GM19395 (cell line): ENCODE data around the gene CXCL9.
"Not testable (repeated sequence)": the region's sequence is repeated elsewhere in the genome, so short reads cannot be mapped to it uniquely, and the experiment has no call there.

ENCODE experiments used
- ATAC-seq: cut with Tn5 transposase; IDR thresholded peaks from one replicate; pipeline ENCODE4 v1.9.1; 2021; ENCODE audit warnings: mild to moderate bottlenecking, moderate library complexity; ENCODE audit not compliant: unreplicated experiment

CXCL9 gene

DNA sequence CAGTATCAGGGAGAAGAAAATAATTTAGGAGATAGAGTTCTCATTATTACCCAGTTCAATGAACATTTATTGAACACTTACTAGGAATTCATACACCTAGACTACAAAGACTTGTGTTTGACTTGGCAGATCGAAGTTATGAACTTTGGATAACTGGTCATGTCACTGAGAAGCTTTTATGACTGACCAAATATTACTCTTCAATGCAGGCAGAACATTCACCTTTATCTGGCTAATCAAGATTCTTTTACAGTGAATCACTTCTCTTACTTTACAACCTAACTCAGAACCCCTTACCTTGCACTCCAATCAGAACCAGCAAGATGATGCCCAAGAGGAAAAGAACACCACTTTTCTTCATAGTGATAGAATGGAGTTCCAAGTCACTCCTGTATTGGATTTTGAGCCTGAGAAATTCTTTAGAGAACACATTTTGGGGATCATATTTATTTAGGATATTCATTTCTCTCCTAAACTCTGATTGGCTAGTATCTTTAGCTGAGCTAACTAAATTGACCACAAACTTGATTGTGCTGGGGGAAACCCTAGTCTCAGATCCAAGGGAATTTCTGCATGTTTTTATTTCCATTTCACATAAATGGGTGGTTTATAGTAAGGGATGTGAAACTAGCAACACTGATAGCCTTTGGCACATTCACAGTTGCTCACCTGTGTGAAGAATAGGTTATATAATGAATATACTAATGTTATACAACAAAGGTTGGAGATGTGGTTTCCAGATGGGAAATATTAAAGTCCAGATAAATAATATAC, at the start of gene CXCL9:
TSS of gene CXCL9 (minus strand) at position 421 of the 774 bp plus-strand sequence. CDS start at position 361, 60 bp downstream.
- ATAC-seq, result no peak

DNA sequence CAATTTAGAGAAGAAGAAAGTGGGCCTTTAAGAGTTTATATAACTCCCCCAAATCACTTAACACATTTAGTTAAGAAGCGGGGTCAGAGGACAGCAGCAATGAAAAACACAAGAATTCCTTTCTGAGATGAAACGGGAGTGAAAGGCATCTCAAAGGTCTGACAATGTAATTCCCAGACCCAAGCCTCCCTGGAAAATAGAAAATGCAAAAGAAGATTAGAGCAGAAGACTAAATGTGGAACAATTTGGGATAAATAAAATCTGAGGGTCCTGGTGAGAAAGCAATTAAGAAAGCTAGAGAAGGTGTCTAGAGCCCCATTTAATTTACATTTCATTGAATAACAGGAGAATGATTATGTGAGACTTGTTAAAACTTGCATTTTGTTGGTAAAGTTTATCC, 48.1 kb upstream of the CXCL9 start:
- ATAC-seq, result no peak

GRCh38 chr4:76055016-76055415, 47.7 kb upstream of the CXCL9 start:
- ATAC-seq, result peak; percentile 97

GRCh38 chr4:76053730-76054129, 46.4 kb upstream of the CXCL9 start:
- no peak for ATAC-seq

GRCh38 chr4:76050560-76051050, 43.3 kb upstream of the CXCL9 start:
- ATAC-seq, result not testable (repeated sequence)

GRCh38 chr4:76049860-76050416, 42.6 kb upstream of the CXCL9 start:
- ATAC-seq, result not testable (repeated sequence)

DNA sequence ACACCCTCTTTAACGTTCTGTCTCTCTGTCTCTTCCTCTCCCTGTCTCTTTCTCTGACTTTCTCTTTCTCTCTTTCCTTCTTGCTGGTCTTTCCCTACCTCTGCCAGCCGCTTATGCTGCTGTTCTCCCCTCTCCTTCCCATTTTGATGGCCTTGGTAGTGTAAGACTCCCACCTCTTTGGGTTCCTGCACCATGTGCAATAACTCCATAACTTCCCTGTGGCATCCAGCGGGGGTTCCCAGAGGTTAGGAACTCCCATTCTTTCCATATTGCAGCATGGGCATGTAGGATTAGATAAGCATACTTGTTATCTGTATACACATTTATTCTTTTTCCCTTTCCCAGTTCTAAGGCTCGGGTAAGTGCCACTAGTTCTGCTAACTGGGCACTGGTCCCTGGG, 37.4 kb upstream of the CXCL9 start:
- not testable (repeated sequence) for ATAC-seq

- ATAC-seq, result not testable (repeated sequence)
Measured at GRCh38 chr4:76043306-76043705, 36.0 kb upstream of the CXCL9 start.

DNA sequence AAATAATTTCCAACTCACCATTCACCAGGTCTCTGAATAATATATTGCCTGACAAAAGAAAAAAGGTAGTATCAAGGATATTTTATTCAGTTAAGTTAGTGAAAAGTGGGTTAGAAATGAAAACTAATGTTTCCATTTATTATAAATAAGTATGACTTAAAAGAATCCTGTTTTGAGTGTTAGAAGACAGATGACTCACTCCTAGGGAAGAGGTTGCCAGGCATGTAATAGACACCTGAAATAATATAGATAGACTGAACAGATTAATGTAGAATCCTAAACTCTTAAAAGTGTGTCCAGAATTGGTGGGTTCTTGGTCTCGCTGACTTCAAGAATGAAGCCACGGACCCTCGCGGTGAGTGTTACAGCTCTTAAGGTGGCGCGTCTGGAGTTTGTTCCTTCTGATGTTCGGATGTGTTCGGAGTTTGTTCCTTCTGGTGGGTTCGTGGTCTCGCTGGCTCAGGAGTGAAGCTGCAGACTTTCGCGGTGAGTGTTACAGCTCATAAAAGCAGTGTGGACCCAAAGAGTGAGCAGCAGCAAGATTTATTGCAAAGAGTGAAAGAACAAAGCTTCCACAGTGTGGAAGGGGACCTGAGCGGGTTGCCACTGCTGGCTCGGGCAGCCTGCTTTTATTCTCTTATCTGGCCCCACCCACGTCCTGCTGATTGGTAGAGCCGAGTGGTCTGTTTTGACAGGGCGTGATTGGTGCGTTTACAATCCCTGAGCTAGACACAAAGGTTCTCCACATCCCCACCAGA, 35.1 kb upstream of the CXCL9 start:
- not testable (repeated sequence) for ATAC-seq

GRCh38 chr4:76036855-76037254, 29.5 kb upstream of the CXCL9 start:
- ATAC-seq, result no peak

GRCh38 chr4:76035799-76036380, 28.6 kb upstream of the CXCL9 start, which contains the start of gene CXCL11:
Gene CXCL11, minus strand, starts transcription at chr4:76036070. Its CDS starts 83 bp downstream, at chr4:76035987.
- no peak for ATAC-seq

DNA sequence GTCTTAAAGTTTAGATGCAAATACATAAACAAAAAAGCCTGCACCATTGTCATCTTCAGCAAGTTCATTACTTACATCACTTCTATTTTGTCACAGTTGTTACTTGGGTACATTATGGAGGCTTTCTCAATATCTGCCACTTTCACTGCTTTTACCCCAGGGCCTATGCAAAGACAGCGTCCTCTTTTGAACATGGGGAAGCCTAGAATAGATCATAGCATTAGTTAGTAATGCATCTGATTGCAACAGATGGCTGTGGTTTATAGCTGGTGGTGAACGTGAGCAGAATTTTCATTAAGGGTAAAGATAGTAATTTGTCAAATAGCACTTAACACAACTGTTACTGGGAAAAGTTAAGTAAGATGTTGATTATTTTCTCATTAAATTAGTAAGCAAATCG, 27.8 kb upstream of the CXCL9 start:
- no peak for ATAC-seq

GRCh38 chr4:76029300-76029699, 22.0 kb upstream of the CXCL9 start:
- no peak for ATAC-seq

DNA sequence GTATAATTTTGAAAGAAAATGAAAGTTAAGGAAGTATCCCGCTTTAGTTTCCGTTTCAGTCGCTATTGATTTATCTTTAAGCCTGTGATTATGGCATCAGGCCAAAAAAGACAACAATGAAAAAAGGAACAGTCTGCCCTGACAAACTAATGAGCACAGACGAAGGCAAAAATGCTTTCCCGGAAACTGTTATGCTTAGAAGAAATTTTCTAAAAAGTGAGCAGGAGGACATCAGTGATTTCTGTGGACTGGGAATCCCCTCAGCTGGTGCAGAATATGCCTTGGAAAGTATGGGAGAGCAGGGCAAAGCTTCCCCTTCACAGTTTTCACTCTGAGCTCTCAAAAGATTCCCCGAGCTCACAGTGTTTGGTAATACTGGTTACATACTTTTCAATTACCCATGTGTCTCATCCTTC, 21.0 kb upstream of the CXCL9 start:
- ATAC-seq, result no peak

DNA sequence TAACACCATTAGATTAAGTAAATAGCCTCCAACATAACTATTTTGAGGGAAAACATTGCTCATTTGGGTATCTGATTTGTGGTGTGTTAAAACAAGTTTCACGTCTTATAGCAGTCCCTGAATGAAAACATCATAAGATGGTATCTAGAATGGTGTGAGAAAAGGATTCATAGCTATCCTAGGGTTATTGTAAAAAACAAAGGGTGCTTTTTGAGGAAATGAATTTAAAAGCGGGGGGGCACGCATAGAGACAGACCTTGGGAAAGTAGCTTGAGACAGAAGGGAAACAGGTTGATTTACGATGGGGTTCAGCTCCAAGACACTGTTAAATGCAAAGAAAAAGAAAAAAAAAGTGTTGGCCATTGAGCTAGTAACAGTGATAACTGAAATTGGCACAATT, 16.8 kb upstream of the CXCL9 start:
- no peak for ATAC-seq

- ATAC-seq, result no peak
Measured at GRCh38 chr4:76023389-76023788, 16.1 kb upstream of the CXCL9 start, which contains the start of gene CXCL10. Gene CXCL10, minus strand, starts transcription at chr4:76023497. Its CDS starts 66 bp downstream, at chr4:76023431.

GRCh38 chr4:76022677-76023076, 15.4 kb upstream of the CXCL9 start:
- ATAC-seq, result no peak

GRCh38 chr4:76022031-76022430, 14.7 kb upstream of the CXCL9 start:
- ATAC-seq, result no peak

- ATAC-seq, result no peak
Measured at GRCh38 chr4:76017056-76017686, 9.9 kb upstream of the CXCL9 start.

DNA sequence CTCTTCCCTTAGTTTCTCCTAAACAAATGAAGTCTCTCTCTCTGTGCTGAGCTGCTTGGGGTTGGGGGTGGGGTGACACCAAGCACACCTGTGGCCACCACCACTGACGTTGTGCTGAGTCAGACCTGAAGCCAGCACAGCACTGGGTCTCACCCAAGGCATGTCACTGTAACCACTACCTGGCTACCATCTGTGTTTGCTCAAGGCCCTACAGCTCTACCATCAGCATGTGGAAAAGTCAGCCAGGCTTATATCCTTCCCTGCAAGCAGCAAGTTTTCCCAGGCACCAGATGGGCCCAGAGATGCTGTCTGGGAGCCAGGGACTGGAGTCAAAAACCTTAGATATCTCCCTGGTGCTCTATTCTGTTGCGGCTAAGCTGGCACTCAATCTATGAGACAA, 9.1 kb upstream of the CXCL9 start:
- ATAC-seq, result peak; percentile 74

DNA sequence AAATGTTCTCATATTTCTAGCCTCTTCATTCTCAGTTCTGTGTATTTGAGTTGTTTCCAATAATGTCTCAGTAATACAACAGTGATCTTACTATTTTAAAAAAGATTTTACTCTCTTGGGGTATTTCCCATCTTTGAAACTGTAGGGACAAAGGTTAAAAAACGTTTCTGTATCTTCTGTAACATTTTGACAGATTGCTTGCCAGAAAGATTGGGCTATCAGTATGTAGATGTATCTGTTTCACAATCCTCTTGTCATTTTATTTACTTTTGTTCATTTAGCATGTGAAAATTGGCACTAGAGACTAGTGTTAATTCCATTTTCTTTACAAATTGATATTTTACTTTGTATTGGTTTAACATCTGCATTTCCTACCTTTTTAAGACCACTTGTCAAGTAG, 6.2 kb upstream of the CXCL9 start:
- ATAC-seq, result no peak
